ENCODE measurements around the gene MALT1.

- TF ChIP-seq POLR2A (IDR thresholded peaks at IDR 0.05): no peak
- TF ChIP-seq, protein P1, sequence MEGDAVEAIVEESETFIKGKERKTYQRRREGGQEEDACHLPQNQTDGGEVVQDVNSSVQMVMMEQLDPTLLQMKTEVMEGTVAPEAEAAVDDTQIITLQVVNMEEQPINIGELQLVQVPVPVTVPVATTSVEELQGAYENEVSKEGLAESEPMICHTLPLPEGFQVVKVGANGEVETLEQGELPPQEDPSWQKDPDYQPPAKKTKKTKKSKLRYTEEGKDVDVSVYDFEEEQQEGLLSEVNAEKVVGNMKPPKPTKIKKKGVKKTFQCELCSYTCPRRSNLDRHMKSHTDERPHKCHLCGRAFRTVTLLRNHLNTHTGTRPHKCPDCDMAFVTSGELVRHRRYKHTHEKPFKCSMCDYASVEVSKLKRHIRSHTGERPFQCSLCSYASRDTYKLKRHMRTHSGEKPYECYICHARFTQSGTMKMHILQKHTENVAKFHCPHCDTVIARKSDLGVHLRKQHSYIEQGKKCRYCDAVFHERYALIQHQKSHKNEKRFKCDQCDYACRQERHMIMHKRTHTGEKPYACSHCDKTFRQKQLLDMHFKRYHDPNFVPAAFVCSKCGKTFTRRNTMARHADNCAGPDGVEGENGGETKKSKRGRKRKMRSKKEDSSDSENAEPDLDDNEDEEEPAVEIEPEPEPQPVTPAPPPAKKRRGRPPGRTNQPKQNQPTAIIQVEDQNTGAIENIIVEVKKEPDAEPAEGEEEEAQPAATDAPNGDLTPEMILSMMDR (IDR thresholded peaks at IDR 0.05): no peak
Observed at GRCh38 chr18:58715540-58715939, 44.3 kb downstream of the MALT1 start.
